GM12891 (cell line): ENCODE data around the gene RNF150.

ENCODE experiments used
- POLR2A ChIP-seq: IDR thresholded peaks from 2 replicates; pipeline ENCODE4 v1.6.1; 2011; ENCODE audit warnings: low read depth, low read length, control low read depth
- POLR2AphosphoS5 ChIP-seq: IDR thresholded peaks from 2 replicates; pipeline ENCODE4 v1.6.1; 2011; ENCODE audit warnings: low read depth, low read length, control low read depth
- POU2F2 ChIP-seq: IDR thresholded peaks from 2 replicates; pipeline ENCODE4 v1.6.1; 2011; ENCODE audit warnings: low read depth, mild to moderate bottlenecking, control low read depth, low read length, moderate library complexity
- SPI1 ChIP-seq: IDR thresholded peaks from 2 replicates; pipeline ENCODE4 v1.6.1; 2011; ENCODE audit warnings: low read depth, low read length, control low read depth
- TAF1 ChIP-seq: IDR thresholded peaks from 2 replicates; pipeline ENCODE4 v1.6.1; 2011; ENCODE audit warnings: low read depth, low read length, control low read depth

DNA sequence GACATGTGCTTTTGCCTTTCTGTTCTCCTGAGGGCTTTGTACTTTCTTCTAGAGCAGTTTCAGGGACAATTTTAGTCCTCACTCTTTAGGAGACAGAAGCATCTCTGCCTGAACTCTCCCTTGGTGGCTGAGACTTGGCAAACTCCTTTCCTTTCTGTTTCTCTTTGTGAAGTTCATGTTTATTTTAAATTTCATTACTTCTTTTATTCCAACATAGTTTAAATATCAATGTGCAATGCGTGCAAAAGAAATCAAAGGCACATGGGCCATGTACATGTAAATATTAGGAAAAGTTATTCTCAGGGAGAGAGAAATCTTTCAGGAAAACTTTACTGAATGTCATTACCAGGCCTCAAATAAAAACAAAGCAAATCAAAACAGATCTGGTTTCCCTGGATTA is 177.6 kb downstream of the RNF150 start:
- TF ChIP-seq POLR2A (no peak), SPI1 (no peak), POLR2AphosphoS5 (no peak), POU2F2 (no peak), TAF1 (no peak)
